ES-I3 (cell line): ENCODE results near the gene SLC9A5.

Experiments used
- H3K36me3 ChIP-seq: 2 replicates; pipeline ENCODE4 v1.6.1; 2013; ENCODE audit warnings: mild to moderate bottlenecking, low read length, control low read depth, moderate library complexity; ENCODE audit not compliant: insufficient read depth
- H3K4me1 ChIP-seq: 2 replicates; pipeline ENCODE4 v1.6.1; 2013; ENCODE audit warnings: mild to moderate bottlenecking, control low read depth, low read length; ENCODE audit not compliant: insufficient read depth
- H3K9ac ChIP-seq: 2 replicates; pipeline ENCODE4 v1.6.1; 2013; ENCODE audit warnings: low read depth, mild to moderate bottlenecking, low read length, moderate library complexity
- H3K9me3 ChIP-seq: 2 replicates; pipeline ENCODE4 v1.6.1; 2013; ENCODE audit warnings: mild to moderate bottlenecking, low read length, moderate library complexity; ENCODE audit not compliant: control insufficient read depth, insufficient read depth

Gene SLC9A5

DNA sequence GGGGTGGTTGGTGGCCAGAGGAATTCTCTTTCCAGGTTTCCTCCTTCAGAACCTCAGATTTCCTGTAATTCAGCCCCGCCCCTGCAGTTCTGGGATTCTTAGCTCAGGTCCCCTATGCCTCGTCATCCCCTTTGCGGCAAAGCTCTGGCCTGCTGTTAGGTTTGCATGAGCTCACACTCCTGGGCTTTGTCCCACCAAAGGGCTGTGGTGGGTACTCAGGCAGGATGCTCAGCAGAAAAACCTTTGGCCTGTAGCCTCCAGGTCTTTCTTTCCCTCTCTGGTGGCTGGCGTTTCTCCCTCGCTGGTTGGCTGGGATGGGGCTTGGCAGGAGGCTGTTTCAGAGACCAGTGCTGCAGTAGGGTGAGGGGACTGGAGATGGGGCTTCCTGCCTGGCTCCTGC is 21.0 kb downstream of the SLC9A5 start:
- Histone ChIP-seq H3K36me3 (no peaks in the 10 kb centered on the region), H3K4me1 (peaks cover 5% of the 10 kb centered on the region; the same call in 1 of the 2 replicates), H3K9ac (no peak overlapping the region), H3K9me3 (no peaks in the 10 kb centered on the region)

DNA sequence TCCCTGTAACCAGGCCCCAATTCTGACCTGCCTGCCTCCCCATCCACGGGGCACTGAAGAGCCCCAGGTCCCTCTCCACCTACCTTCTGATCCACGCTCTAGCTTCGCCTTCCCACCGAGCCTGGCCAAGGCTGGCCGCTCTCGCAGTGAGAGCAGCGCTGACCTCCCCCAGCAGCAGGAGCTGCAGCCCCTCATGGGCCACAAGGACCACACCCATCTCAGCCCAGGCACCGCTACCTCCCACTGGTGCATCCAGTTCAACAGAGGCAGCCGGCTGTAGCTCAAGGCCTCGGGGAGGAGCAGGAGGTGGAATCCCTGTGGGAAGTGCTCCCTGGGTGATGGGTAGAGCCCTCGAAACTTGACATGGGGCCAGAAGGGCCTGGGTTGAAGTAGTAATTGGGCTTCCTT is 22.2 kb downstream of the SLC9A5 start:
- Histone ChIP-seq H3K9ac (no peak overlapping the region), H3K36me3 (no peaks in the 10 kb centered on the region), H3K9me3 (no peaks in the 10 kb centered on the region), H3K4me1 (peaks cover 5% of the 10 kb centered on the region; the same call in 1 of the 2 replicates)

DNA sequence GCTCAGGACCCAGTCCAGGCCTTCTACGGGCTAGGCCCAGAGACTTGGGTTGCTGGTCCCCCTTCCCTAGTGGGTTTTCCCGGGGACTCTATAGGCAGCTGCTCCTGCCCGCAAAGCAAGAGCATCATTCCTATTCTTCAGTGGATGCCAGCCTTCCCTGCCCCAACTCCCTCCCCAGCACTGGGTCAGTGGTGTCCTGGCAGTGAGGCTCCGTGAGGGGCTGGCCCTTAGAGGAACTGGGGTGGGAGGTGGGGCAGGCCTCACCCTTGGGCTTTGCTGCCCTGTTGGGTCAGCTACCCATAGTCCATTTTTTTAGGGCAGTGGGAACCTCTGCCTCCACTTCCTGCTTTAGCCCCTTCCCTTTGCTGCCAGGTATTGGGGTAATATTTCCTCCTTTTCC is 22.7 kb downstream of the SLC9A5 start:
- no peaks in the 10 kb centered on the region for H3K9me3 ChIP-seq
- H3K36me3 ChIP-seq: no peaks in the 10 kb centered on the region
- H3K9ac ChIP-seq: no peak overlapping the region

DNA sequence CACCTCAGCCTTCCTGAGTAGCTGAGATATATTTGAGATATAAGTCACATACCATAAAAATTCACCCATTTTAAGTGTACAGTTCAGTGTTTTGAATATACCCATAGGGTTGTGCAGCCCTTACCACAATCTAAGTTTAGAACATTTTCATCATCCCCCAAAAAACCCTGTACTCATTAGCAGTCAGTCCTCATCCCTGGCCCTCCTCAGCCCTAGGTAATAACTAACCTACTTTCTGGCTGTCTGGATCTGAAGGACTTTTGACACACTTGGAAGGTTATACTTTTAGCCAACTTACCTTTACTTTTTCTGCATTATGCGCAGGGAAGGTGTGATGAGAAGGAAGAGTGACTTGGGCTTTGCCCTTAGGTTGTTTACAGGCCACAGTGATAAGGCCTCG is 26.5 kb downstream of the SLC9A5 start:
- no peaks in the 10 kb centered on the region; the same call in 1 of the 2 replicates for H3K4me1 ChIP-seq
- H3K36me3 ChIP-seq: no peaks in the 10 kb centered on the region
- no peak overlapping the region for H3K9ac ChIP-seq
- no peaks in the 10 kb centered on the region for H3K9me3 ChIP-seq

More for the DNA sequence above, 22.7 kb downstream of the SLC9A5 start:
- H3K4me1 ChIP-seq: peaks cover 5% of the 10 kb centered on the region; the same call in 1 of the 2 replicates

DNA sequence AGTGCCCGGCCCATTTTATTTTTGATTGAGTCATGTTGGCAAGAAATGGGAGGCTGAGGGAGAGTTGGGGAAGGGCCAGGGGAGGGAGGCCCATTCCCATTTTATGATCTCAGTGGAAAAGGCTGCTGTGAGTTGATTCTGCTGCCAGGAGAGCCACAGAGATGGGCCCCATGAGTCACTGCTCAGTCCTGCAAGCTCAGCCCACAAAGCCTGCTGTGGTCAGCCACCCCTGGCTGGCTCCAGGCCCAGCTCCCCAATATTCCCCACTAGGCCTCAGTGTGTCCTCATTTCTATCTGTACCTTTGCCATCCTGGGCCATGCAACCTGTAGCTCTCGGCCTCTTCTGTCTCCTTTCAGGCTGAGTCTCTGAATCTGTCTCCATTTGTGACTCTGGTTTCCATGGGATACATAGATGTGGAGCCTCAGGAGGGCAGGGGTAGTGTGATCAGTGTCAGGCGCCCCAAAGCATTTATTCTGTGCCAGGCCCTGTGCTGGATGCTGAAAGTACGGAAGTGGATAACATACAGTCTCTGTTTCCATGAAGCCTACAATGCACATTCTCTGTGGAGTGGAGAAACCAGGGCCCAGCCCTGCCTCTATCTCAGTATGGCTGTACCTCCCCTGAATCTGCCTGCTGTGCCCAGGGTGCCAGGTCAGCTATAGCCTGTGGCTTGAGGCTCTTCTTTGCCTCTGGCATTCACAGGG is 28.7 kb downstream of the SLC9A5 start:
- Histone ChIP-seq H3K9me3 (no peaks in the 10 kb centered on the region), H3K36me3 (no peaks in the 10 kb centered on the region), H3K4me1 (no peaks in the 10 kb centered on the region; the same call in 1 of the 2 replicates), H3K9ac (no peak overlapping the region)

DNA sequence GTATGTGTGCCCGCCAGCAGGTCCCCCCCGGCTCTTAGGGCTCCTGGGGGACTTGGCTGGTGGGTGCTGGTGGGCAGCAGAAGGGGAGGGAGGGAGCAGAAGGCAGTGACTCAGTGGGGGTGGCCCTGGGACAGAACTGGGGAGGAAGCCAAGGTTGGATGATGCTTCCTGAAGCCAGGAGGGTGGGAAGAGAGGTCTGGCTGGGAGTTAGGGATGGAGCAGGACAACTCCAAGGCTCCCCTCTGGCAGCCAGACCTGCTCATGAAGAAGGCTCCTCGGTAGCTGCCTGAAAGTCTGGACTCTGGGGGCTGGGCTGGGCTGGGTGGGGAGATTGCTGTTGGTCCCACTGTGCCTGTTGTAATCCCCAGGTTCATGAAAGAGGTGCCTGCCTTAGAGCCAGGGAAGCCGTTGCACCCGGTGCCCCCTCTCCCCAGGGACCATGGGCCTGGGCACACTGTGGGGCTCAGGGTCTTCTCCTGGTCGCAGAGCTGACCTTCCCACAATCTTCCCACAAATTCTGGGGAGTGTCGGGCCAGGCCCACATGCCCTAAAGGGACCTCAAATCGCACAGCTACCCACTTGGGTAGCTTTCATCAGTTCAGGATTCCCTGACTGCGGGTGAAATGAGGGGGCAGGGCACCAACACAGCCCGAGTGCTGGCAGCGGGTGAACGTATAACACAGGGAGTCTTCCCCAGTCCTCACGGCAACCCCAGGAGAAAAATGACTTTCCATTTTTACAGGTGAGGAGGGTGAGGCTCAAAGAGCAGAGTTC is 29.4 kb downstream of the SLC9A5 start:
- peak overlapping the region; percentile 57 for H3K9ac ChIP-seq
- no peaks in the 10 kb centered on the region for H3K9me3 ChIP-seq
- no peaks in the 10 kb centered on the region; the same call in 1 of the 2 replicates for H3K4me1 ChIP-seq
- H3K36me3 ChIP-seq: no peaks in the 10 kb centered on the region

DNA sequence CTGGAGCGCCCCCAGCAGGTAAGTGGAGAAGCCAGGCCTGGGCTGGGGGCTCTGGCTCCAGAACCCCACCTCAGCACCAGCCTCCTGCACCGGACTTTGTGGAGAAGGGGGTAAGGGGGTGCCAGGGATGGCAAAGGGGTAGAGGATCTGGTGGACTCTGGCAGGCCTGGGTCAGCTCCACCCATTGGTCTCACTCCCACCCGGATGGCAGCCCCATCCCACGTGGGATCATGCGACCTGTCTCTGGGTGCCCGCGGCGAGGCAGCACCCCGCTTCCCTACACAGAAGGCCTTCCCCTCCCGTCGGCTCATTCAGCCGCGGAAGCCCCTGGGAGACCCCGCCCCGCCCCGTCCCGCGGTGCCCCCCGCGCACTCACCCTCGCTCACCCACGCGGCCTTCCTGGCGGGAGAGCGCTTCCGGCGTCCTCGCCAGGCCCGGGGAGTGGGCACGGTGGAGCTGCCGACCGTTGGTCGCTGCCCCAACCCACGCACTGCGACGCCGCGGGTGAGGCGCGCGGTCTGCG is 30.1 kb downstream of the SLC9A5 start:
- Histone ChIP-seq H3K9ac (peak overlapping the region; percentile 57), H3K4me1 (no peaks in the 10 kb centered on the region; the same call in 1 of the 2 replicates), H3K9me3 (no peaks in the 10 kb centered on the region), H3K36me3 (no peaks in the 10 kb centered on the region)

DNA sequence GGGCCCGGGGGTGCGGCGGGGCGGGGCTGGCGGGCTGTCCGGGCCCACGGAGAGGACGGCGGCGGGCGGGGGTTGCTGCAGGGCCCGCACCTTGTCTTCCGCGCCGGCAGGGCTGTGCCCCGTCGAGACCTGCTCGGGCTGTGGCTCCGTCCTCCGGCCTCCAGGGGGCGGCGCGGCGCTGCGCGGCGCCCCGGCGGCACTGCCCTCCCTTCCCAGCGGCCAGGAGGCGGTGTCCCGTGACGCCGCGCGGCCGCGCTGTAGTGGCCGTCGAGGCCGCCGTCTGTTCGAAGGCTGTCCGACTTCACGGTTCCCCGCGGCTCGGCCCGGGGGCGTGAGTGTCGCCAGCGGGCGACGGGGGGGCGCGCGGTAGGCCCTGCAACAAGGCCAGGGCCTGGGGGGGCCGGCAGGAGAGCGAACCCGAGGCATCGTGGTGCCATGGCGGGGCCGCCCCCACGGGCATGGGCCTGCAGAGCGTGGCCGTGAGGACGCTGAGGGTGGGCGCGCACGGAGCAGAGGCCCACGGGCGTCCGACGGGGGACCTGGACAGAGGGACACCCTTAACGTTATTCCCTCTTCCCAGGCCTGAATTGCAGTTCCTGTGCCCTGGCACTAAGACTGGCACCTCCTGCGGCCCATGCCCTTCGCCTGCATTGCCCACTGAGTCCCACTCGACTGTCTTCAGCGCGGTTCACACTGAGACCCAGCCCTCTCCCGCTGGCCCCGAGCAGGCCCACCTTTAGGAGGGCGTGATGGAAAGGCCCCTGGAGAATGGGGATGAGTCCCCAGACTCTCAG is 30.7 kb downstream of the SLC9A5 start, which contains the start of gene PLEKHG4:
Gene PLEKHG4 (plus strand): TSS at position 237 of the 794 bp plus-strand sequence. CDS start 513 bp downstream, at position 750.
- Histone ChIP-seq H3K9me3 (no peaks in the 10 kb centered on the region), H3K9ac (peak within 1 kb of the TSS; percentile 57), H3K36me3 (no peaks in the 10 kb centered on the region), H3K4me1 (no peaks in the 10 kb centered on the region; the same call in 1 of the 2 replicates)

DNA sequence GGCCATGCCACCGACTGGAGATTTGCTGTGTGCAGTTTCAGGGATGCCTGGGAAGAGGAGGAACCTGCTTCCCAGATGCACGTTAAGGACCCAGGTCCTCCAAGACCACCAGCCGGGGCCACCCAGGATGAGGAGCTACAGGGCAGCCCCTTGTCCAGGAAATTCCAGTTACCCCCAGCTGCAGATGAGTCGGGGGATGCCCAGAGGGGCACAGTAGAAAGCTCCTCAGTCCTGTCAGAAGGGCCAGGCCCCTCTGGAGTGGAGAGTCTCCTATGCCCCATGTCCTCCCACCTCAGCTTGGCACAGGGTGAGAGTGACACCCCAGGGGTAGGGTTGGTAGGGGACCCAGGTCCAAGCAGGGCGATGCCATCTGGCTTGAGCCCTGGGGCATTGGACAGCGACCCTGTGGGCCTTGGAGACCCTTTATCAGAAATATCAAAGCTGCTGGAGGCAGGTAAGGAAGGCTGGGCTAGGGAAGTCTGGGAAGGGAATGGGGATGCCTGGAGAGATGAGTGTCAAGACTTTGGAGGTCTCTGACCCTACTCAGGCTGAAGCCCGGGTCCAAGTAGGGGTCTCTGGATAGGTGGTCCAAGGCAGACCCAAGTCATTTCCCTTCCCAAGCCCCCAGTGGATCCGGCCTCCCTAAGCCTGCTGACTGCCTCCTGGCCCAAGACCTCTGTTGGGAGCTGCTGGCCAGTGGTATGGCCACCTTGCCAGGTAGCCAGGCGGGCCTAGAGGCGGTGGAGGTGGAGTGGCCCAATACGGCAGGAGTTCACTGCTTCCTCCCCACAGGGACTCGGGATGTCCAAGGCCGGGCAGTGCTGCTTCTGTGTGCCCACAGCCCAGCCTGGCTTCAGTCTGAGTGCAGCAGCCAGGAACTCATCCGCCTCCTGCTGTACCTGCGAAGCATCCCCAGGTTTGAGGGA is 31.6 kb downstream of the SLC9A5 start:
- H3K9ac ChIP-seq: peak overlapping the region; percentile 57; the same call in 1 of the 2 replicates
- H3K9me3 ChIP-seq: no peaks in the 10 kb centered on the region

DNA sequence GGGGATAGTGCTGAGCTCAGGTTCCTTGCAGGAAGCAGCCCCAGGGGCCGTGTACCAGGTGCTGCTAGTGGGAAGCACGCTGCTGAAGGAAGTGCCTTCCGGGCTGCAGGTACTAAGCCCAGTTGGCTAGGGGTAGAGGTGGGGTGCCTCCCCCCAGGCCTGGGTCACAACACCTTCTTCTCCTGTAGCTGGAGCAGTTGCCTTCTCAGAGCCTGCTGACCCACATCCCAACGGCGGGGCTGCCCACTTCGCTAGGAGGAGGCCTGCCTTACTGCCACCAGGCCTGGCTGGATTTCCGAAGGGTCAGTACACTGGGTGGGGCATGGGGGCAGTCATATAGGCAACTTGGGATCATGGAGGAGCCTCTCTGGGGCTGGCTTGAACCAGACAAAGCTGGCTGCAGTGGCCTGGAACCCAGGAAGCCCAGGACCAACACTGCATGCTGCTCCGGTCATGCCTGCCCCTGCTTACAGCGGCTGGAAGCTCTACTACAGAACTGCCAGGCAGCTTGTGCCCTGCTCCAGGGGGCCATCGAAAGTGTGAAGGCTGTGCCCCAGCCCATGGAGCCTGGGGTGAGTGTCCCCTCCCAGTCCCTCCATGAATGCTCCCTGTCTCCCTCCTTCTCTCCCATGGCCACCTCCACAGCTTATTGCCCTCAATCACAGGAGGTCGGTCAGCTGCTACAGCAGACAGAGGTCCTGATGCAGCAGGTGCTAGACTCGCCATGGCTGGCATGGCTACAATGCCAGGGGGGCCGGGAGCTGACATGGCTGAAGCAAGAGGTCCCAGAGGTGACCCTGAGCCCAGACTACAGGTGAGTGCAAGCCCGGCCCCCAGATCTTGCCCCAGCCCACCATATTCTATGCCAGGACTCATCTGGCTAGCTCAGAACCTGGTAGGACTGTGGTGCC is 33.0 kb downstream of the SLC9A5 start:
- Histone ChIP-seq H3K36me3 (no peaks in the 10 kb centered on the region), H3K9me3 (no peaks in the 10 kb centered on the region), H3K4me1 (no peaks in the 10 kb centered on the region; the same call in 1 of the 2 replicates), H3K9ac (no peak overlapping the region)

More for the DNA sequence above, 31.6 kb downstream of the SLC9A5 start:
- Histone ChIP-seq H3K36me3 (no peaks in the 10 kb centered on the region), H3K4me1 (no peaks in the 10 kb centered on the region; the same call in 1 of the 2 replicates)

DNA sequence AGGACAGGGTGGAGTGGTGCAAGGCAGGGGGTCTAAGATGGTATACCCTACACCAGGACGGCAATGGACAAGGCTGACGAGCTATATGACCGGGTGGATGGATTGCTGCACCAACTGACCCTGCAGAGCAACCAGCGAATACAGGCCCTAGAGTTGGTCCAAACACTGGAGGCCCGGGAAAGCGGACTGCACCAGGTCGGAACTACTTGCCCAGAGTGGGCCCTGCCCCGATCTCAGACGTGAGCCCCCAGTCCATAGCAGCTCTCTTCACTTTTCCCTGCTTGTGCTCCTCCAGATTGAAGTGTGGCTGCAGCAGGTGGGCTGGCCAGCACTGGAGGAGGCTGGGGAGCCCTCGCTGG is 33.6 kb downstream of the SLC9A5 start:
- H3K36me3 ChIP-seq: no peaks in the 10 kb centered on the region; the same call in 1 of the 2 replicates
- H3K9me3 ChIP-seq: no peaks in the 10 kb centered on the region
- H3K4me1 ChIP-seq: no peaks in the 10 kb centered on the region; the same call in 1 of the 2 replicates
- no peak overlapping the region for H3K9ac ChIP-seq

DNA sequence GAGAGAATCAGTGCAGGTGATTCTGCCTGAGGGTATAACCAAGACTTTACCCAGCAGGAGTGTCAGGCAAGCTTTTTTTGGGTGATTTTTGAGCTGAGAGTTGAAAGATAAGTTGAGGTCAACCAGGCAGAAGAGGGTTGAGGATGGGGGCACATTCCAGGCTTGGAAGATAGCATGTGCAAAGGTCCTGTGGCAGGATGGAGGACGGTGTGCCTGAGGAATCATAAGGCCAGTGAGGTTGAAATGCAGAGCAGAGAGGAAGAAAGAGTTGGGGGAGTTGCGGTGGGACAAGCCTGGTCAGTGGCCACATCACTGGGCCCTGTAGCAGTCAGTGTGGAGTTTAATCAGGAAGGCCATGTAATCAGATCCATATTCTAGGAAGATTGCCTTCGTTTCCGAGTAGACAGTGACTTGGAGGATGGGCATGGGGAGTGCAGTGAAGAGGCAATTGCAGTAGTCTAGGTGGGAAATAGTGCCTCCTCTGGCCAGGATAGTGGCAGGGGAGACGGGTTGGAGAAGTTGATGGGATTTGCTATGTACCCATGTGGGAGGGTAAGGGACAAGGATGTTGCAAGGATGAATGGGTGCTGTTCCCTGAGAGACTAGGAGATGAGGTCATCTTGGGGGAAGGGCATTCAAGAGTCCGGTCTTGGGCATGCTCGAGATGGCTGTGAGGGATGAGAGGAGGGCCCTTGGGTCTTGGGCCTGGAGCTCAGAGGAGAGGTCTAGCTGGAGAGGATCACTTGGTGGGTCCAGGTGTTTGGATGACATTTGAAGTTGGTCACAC is 34.5 kb downstream of the SLC9A5 start:
- no peaks in the 10 kb centered on the region; the same call in 1 of the 2 replicates for H3K4me1 ChIP-seq
- H3K9ac ChIP-seq: no peak overlapping the region
- H3K36me3 ChIP-seq: no peaks in the 10 kb centered on the region; the same call in 1 of the 2 replicates
- H3K9me3 ChIP-seq: no peaks in the 10 kb centered on the region
